ENCODE results near the gene CAMK2N1.
"Not testable (repeated sequence)": the region's sequence is repeated elsewhere in the genome, so short reads cannot be mapped to it uniquely, and the experiment has no call there.

The CAMK2N1 gene

GRCh38 chr1:20485527-20486456, at the start of gene CAMK2N1:
TSS of gene CAMK2N1 (minus strand) at chr1:20486210. CDS start at chr1:20485379, 831 bp downstream.
- peak; percentile 51 for DNase-seq

GRCh38 chr1:20534659-20535417, 48.8 kb upstream of the CAMK2N1 start:
- DNase-seq, result no peak

GRCh38 chr1:20533635-20534034, 47.6 kb upstream of the CAMK2N1 start:
- DNase-seq, result no peak

- DNase-seq, result no peak
These were observed 44.9 kb upstream of the CAMK2N1 start for GRCh38 chr1:20530901-20531300.

- no peak for DNase-seq
These were observed 44.3 kb upstream of the CAMK2N1 start for GRCh38 chr1:20530306-20530705.

- DNase-seq, result no peak
These were observed 42.2 kb upstream of the CAMK2N1 start for GRCh38 chr1:20528221-20528620.

GRCh38 chr1:20526267-20526666, 40.3 kb upstream of the CAMK2N1 start:
- no peak for DNase-seq

GRCh38 chr1:20521960-20522861, 36.2 kb upstream of the CAMK2N1 start:
- peak; percentile 33 for DNase-seq

GRCh38 chr1:20519609-20520262, 33.7 kb upstream of the CAMK2N1 start:
- DNase-seq, result not testable (repeated sequence)

GRCh38 chr1:20511518-20512428, 25.8 kb upstream of the CAMK2N1 start:
- DNase-seq, result no peak

- no peak for DNase-seq
These were observed 22.4 kb upstream of the CAMK2N1 start for GRCh38 chr1:20508411-20508771.

GRCh38 chr1:20507564-20508410, 21.8 kb upstream of the CAMK2N1 start, which contains the start of gene MUL1:
TSS of gene MUL1 (minus strand) at chr1:20508151. CDS start at chr1:20508024, 127 bp downstream.
- peak; percentile 87 for DNase-seq

- no peak for DNase-seq
These were observed 21.2 kb upstream of the CAMK2N1 start for GRCh38 chr1:20507248-20507563.

GRCh38 chr1:20505488-20505887, 19.5 kb upstream of the CAMK2N1 start:
- no peak for DNase-seq

- no peak for DNase-seq
These were observed 14.7 kb upstream of the CAMK2N1 start for GRCh38 chr1:20500716-20501115.

GRCh38 chr1:20499718-20500117, 13.7 kb upstream of the CAMK2N1 start:
- no peak for DNase-seq

GRCh38 chr1:20499105-20499504, 13.1 kb upstream of the CAMK2N1 start:
- DNase-seq, result no peak

- no peak for DNase-seq
These were observed 12.1 kb upstream of the CAMK2N1 start for GRCh38 chr1:20498116-20498515.

- no peak for DNase-seq
These were observed 11.5 kb upstream of the CAMK2N1 start for GRCh38 chr1:20497506-20497905.

- DNase-seq, result not testable (repeated sequence)
These were observed 10.8 kb upstream of the CAMK2N1 start for GRCh38 chr1:20496725-20497383.

Measured in activated effector memory CD4-positive, alpha-beta T cell treated with Interleukin-2 at 50 U/mL for 16 hours (primary cell).